HG02571 (cell line): ENCODE results near the gene FHIP1A.
"Not testable (repeated sequence)": the region's sequence is repeated elsewhere in the genome, so short reads cannot be mapped to it uniquely, and the experiment has no call there.

Source experiments
- ATAC-seq: cut with Tn5 transposase; IDR thresholded peaks from one replicate; pipeline ENCODE4 v1.9.1; 2021; ENCODE audit warnings: mild to moderate bottlenecking, moderate library complexity; ENCODE audit not compliant: unreplicated experiment

Gene FHIP1A

GRCh38 chr4:151408630-151409469 is at the start of gene FHIP1A:
Gene FHIP1A (plus strand): TSS chr4:151409176. CDS start chr4:151566260, 157,084 bp downstream.
- ATAC-seq = peak; percentile 85

GRCh38 chr4:151359576-151359975 is 49.4 kb upstream of the FHIP1A start:
- ATAC-seq = no peak

- ATAC-seq = no peak
Observed at GRCh38 chr4:151361126-151361525, 47.9 kb upstream of the FHIP1A start.

GRCh38 chr4:151361966-151362365 is 47.0 kb upstream of the FHIP1A start:
- no peak for ATAC-seq

GRCh38 chr4:151362404-151363164 is 46.4 kb upstream of the FHIP1A start:
- ATAC-seq = peak; percentile 97

- ATAC-seq = no peak
Observed at GRCh38 chr4:151376540-151376939, 32.4 kb upstream of the FHIP1A start.

GRCh38 chr4:151389311-151389710 is 19.7 kb upstream of the FHIP1A start:
- ATAC-seq = no peak

- ATAC-seq = not testable (repeated sequence)
Observed at GRCh38 chr4:151389799-151390198, 19.2 kb upstream of the FHIP1A start.

GRCh38 chr4:151395873-151396272 is 13.1 kb upstream of the FHIP1A start:
- ATAC-seq = no peak

GRCh38 chr4:151400343-151400742 is 8.6 kb upstream of the FHIP1A start:
- ATAC-seq = no peak

GRCh38 chr4:151401739-151402138 is 7.2 kb upstream of the FHIP1A start:
- no peak for ATAC-seq

- no peak for ATAC-seq
Observed at GRCh38 chr4:151402145-151402865, 6.7 kb upstream of the FHIP1A start.

GRCh38 chr4:151403656-151404055 is 5.3 kb upstream of the FHIP1A start:
- ATAC-seq = no peak

- not testable (repeated sequence) for ATAC-seq
Observed at GRCh38 chr4:151404802-151405201, 4.2 kb upstream of the FHIP1A start.

GRCh38 chr4:151407018-151407417 is 2.0 kb upstream of the FHIP1A start:
- no peak for ATAC-seq

GRCh38 chr4:151407466-151408379 is 1.3 kb upstream of the FHIP1A start:
- peak; percentile 69 for ATAC-seq

- ATAC-seq = peak; percentile 7
Observed at GRCh38 chr4:151408380-151408629, 671 bp upstream of the FHIP1A start.

- ATAC-seq = no peak
Observed at GRCh38 chr4:151409470-151410313, 716 bp downstream of the FHIP1A start.

- ATAC-seq = no peak
Observed at GRCh38 chr4:151415978-151416377, 7.0 kb downstream of the FHIP1A start.

- ATAC-seq = no peak
Observed at GRCh38 chr4:151417164-151417571, 8.2 kb downstream of the FHIP1A start.
